Amniotic stem cell (primary cell): ENCODE results near the gene CIRBP.
"Not testable (repeated sequence)": the region's sequence is repeated elsewhere in the genome, so short reads cannot be mapped to it uniquely, and the experiment has no call there.

ENCODE experiments used
- DNase-seq: peaks from one replicate; lab custom pipeline; 2025; lab: John Stamatoyannopoulos, UW

Gene CIRBP

DNA sequence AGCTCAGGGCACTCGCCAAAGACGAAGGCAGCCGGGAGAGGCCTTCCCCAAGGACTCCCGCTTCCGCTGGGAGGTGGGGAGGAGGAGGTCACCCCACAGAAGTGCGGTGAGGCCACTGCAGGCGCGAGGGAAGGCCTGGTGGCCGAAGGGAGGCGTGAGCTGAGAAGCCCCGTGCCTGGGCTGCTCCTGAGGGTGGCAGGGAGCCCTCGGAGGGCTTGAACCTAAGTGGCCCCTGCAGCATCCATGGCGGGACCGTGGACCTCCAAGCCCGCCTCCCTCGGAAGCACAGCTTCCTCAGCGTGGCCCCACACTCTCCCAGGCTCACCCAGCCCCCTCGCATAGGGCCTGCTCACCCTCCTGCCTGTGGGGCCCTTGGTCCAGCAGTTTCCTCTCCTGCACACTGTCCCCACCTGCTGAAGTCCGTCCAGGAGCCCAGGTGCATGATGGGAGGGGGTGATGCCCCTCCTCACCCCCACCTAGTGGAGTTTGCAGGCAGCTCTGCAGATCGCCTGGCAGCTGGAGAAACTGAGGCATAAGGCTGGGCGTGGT is 42.5 kb downstream of the CIRBP start:
- no peak for DNase-seq

- DNase-seq, result peak; percentile 9
These were observed 43.9 kb downstream of the CIRBP start for GRCh38 chr19:1312767-1313694.

DNA sequence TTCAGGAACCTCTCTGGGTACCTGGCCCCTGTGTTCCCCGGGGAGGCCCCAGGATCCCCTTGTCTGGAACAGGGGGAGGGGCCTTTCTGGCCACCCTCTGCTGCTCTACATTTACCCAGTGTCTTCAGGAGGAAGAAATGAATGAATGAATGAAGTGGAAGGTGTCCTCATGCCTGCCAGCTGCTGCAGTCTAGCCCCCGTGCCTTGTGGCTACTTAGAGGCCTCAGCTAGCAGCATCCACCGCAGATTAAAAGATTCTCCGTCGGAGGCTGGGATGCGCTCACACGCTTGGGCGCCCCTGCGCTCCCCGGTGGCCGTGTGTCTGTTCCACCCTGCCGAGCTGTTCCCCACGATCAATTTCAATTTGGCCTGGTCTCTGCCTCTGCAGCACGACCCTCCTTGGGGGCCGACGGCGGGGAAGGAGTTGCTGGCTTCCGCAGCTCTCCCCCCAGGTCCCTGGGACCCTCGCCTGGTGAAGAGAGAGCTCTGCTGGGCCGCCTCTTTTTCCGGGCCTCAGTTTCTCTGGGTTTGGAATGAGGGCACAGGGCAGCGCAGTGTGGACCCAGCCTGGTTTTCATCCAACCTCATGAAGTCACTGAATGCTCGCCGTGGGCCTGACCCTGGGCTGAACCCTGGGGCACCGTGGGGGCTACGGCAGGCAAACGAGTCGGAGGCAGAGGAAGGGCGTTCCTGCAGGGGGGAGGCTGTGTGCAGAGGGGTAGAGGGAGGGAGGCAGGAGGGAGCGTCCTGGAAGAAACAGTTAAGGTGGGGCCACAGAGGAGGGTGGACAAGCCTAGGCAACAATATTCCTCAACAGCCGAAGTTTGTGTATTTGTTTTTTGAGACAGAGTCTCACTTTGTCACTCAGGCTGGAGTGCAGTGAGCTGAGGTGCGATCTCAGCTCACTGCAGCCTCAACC is 44.8 kb downstream of the CIRBP start:
- no peak for DNase-seq

DNA sequence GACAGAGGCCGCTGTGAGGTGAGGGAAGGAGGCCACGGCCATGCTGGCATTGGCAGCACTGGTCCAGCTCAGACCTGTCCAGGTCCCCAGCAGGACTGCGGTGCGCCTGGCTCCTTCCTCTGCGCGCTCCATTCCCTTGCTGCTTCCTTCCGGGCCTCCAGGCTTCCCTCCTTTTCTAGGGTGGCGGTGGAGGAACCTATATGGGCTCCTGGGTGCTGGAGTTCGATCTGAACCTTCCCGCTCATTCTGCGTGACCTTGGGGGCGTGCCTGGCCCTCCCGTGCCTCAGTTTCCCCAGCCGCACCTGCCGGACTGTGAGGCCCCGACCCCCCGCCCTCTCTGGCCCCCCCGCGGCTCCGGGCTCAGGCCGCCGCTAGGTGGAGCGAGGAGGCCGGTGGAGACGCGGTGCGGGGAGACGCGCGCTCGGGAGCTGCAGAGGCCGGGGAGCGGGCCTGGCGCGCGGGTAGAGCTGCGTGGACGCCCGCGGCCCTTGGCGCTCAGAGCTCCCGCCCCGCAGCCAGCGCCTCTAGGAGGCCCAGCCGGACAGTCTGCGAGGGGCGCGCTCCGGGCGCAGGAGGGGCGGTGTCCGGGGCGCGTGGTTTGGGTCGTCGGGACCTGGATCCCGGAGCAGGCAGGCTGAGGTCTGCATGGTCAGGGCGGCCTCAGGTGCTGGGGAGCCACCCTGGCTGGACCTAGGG is 46.5 kb downstream of the CIRBP start:
- peak; percentile 9 for DNase-seq

DNA sequence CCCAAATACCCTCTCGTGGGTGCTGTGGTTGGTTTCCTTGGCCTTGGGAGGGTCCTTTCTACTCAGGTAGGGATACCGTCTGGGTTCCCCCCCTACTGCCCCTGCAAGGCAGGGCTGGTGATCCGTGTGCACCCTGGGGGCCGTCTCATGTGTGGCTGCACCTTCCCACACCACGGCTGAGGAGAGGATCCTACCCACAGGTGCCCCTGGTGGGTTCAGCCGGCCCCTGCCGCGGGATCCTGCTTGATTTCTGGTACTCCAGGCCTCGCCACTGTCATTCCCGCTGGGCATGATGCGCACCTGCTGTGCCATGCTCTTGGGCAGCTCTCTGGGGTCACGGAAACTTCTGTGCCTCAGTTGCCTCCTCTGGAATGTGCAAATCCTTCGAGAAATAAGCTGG is 47.3 kb downstream of the CIRBP start:
- DNase-seq, result no peak

DNA sequence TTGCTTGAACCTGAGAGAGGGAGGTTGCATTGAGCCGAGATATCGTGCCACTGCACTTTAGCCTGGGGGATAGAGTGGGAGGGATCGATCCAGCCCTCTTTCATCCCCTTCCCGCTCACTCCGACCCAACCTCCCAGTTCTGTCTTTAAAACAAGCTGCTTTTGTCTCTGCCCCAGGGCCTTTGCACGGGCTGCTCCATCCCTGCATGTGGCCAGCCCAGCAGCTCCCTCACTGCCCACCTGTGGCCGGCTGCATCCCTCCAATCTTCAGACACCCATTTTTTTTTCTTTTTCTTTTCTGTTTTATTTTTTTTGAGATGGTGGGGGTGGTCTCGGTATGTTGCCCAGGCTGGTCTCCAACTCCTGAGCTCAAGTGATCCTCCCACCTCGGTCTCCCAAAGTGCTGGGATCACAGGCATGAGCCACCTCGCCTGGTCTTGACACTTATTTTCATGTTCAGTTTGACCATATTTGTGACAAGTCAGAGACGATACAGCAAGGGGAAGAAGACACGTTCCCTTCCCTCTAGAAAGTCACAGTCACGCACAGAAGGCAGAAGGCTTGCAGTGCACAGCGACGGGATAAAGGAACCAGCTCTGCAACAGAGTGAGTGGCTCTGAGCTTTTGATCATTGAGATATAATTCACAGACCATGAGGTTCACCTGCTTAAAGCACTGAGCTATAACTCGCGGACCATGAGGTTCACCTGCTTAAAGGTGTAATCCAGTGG is 48.3 kb downstream of the CIRBP start:
- DNase-seq, result no peak

DNA sequence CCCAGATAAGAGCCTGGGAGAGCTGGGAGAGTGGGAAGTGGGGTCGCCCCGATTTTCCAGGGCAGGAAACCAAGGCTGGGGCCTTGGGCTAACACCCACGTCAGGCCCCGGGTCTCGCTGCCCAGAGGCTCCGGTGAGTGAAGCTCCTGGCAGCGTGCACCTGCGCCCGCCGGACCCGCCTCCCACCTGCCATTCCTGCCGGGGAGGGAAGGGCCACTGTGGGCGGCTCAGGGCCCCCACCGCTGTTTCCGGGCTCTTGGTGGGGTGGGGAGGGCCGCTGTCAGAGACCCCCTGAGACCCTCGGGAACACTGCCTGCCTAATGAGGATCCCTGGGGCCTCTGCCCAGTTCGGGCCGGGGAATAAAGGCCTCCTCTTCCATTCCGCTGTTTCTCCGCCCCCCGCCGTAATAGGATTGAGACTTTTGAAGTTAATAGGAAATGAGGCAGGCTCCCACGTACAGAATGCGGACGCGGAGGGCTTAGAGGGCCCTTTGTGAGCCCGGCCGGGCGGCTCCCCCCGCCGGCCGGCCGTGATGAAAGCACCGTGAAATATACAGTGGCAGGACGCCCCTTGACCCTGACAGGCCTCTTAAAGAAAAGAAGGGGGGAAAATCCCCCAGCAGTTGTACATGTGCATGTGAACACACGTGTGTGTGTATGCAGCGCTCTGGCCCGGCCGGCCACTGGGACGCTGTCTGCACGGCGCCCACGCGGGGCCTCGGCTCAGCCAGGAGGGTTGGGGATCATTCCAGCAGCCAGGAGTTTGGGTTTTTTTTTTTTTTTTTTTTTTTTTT is 49.7 kb downstream of the CIRBP start:
- no peak for DNase-seq

DNA sequence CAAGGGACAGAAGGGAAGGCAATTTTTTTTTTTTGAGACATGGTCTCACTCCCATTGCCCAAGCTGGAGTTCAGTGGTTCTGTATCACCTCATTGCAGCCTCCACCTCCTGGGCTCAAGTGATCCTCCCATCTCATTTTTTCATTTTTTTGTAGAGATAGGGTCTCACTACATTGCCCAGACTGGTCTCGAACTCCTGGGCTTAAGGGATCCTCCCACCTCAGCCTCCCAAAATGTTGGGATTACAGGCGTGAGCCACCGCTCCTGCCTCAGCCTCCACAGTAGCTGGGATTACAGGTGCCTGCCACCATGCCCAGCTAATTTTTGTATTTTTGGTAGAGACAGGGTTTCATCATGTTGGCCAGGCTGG is 51.1 kb downstream of the CIRBP start:
- DNase-seq, result not testable (repeated sequence)

GRCh38 chr19:1321539-1321938 is 52.4 kb downstream of the CIRBP start:
- DNase-seq, result no peak

- DNase-seq, result no peak
These were observed 53.3 kb downstream of the CIRBP start for GRCh38 chr19:1322198-1322981.

DNA sequence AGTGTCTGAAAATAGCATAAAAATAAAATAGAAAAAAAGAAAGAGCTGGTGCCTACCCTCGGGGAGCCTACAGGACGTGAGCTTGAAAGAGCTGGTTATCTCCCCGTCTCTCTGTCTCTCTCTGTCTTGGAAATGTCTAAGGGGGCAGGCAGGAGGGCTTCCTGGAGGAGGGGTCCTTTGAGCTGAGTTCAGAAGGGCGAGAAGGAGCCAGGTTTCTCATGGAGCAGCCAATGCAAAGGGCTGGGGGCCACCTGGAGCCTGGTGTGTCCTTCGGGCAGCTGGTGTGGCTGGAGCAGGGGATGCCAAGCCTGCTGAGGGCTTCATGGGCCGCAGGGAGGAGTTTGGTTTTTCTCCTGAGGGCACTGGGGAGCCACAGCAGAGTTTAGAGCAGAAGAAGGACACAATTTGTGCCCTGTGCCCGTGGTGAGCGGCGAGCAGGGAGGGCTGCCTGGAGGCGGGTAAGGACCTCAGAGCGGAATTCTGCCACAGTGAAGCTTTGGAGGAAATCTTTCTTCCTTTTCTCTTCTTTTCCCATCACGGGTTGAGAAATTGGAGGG is 55.2 kb downstream of the CIRBP start:
- DNase-seq, result no peak
